T-cell (primary cell): ENCODE data around the gene CXCL16. TPM values are rescaled to one million over a fixed set of nuclear protein-coding genes. Genes with fewer than 3 reads are reported as not detected.
A peak's percentile ranks its signal among the peaks of the same experiment; 100 is the strongest.
"Not testable (repeated sequence)": the region's sequence is repeated elsewhere in the genome, so short reads cannot be mapped to it uniquely, and the experiment has no call there.

Experiments
- ATAC-seq, 4 experiments: fragments of 200-7000 bp in 3 of 4; fragments of 150-1000 bp in 1 of 4; cut with Tn5 transposase; replicated peaks in 1 of 4; 1 replicate in 3 of 4; 2 replicates in 1 of 4; pipeline ENCODE4 v1.10.0; 2021; ENCODE audit warnings: moderate library complexity in 3 of 4, mild to moderate bottlenecking in 2 of 4, moderate number of reproducible peaks in 1 of 4
- CTCF ChIA-PET, 2 donors: fragments of 300-600 bp; sonication (Branson Sonifier 250); formaldehyde crosslinking; loops; one replicate each; lab custom pipeline; 2022; ENCODE audit warnings: antibody characterized with exemption in 2 of 2; lab: Charles Lee
- POLR2A ChIA-PET, 2 donors: fragments of 300-600 bp; sonication (Branson Sonifier 250); formaldehyde crosslinking; loops; one replicate each; lab custom pipeline; 2022; ENCODE audit warnings: antibody characterized with exemption in 2 of 2; lab: Charles Lee
- DNase-seq, 35 experiments: peaks; one replicate each; pipeline versions ENCODE4 v3.0.0 to v3.0.0-alpha.2; 2013 to 2023
- H3K27ac ChIP-seq: one replicate; pipeline ENCODE4 v1.5.1; 2013; ENCODE audit warnings: low read length
- H3K27me3 ChIP-seq, 2 experiments: replicated peaks in 1 of 2; 1 replicate in 1 of 2; 2 replicates in 1 of 2; pipeline versions ENCODE4 v1.6.1 to v1.7.0; 2013; ENCODE audit warnings: low read length in 1 of 2, mixed read lengths in 1 of 2; ENCODE audit not compliant: control insufficient read depth in 2 of 2, insufficient read depth in 2 of 2; ENCODE audit errors: extremely low read depth in 1 of 2
- H3K36me3 ChIP-seq, 2 donors: 1 replicate in 1 of 2; 2 replicates in 1 of 2; pipeline versions ENCODE4 v1.6.1 to v1.7.0; 2013; ENCODE audit warnings: low read length in 1 of 2; ENCODE audit not compliant: control insufficient read depth in 2 of 2, insufficient read depth in 1 of 2; ENCODE audit errors: extremely low read depth in 1 of 2
- H3K4me1 ChIP-seq, 2 experiments: 1 replicate in 1 of 2; 2 replicates in 1 of 2; pipeline versions ENCODE4 v1.6.1 to v1.7.0; 2013; ENCODE audit warnings: low read length in 2 of 2, mixed read lengths in 1 of 2; ENCODE audit not compliant: insufficient read depth in 2 of 2, control insufficient read depth in 1 of 2; ENCODE audit errors: extremely low read depth in 1 of 2
- H3K4me3 ChIP-seq, 2 donors: 1 replicate in 1 of 2; 2 replicates in 1 of 2; pipeline versions ENCODE4 v1.5.1 to v1.7.0; 2013; ENCODE audit warnings: mild to moderate bottlenecking in 2 of 2, low read length in 1 of 2, moderate library complexity in 1 of 2; ENCODE audit not compliant: control insufficient read depth in 1 of 2; ENCODE audit errors: extremely low read depth in 1 of 2
- H3K9me3 ChIP-seq: 2 replicates; pipeline ENCODE4 v1.7.0; 2013
- H3K27ac Mint-ChIP-seq, 2 donors: one replicate each; pipeline ENCODE4 v1.8.0; 2020 to 2021; ENCODE audit warnings: mild to moderate bottlenecking in 2 of 2, mixed read lengths in 2 of 2
- H3K27me3 Mint-ChIP-seq, 2 donors: one replicate each; pipeline ENCODE4 v1.8.0; 2021 to 2022; ENCODE audit warnings: mixed read lengths in 2 of 2
- H3K36me3 Mint-ChIP-seq: one replicate; pipeline ENCODE4 v1.8.0; 2021; ENCODE audit warnings: mixed read lengths
- H3K4me1 Mint-ChIP-seq, 3 donors: one replicate each; pipeline ENCODE4 v1.8.0; 2020 to 2022; ENCODE audit warnings: mixed read lengths in 3 of 3, mild to moderate bottlenecking in 1 of 3
- H3K4me3 Mint-ChIP-seq, 3 donors: one replicate each; pipeline ENCODE4 v1.8.0; 2020 to 2022; ENCODE audit warnings: mild to moderate bottlenecking in 3 of 3, mixed read lengths in 3 of 3, moderate library complexity in 3 of 3
- H3K9me3 Mint-ChIP-seq, 3 donors: one replicate each; pipeline ENCODE4 v1.8.0; 2020 to 2022; ENCODE audit warnings: mixed read lengths in 3 of 3
- WGBS: methylation state at CpG from one replicate; pipeline ENCODE4 v1.1.5; 2013; ENCODE audit warnings: missing lambda C conversion rate; ENCODE audit not compliant: insufficient coverage; 5-methylcytosine and 5-hydroxymethylcytosine counted together
- total RNA-seq, 35 experiments: library from RNA in 6 of 35; stranded (reverse) in 6 of 35; fragments of 120-200 nt in 1 of 35; gene quantifications; one replicate each; pipeline versions ENCODE4 v1.2.1 to v1.2.4 and lab custom pipeline; 2013 to 2026

Gene CXCL16
- total RNA-seq, 5 donors from 2014 or later (not counting 1 experiment from before 2014, with no cell fraction given): 2.5 to 11.2 (median 3.1) TPM

DNA sequence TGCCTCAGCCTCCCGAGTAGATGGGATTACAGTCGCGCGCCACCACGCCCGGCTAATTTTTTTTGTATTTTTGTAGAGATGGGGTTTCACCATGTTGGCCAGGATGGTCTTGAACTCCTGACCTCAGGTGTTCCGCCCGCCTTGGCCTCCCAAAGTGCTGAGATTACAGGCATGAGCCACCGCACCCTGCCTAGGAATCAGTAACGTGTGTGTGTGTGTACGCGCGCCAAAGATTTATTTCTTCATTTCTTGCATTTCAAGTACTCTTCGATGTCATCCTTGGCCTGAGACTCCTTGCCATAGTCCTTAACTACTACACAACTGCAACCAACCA is 35.2 kb downstream of the CXCL16 start:
- 87% methylated on average over 7 of the region's 14 CpGs for WGBS
- H3K27me3 Mint-ChIP-seq, ATAC-seq, H3K9me3 Mint-ChIP-seq, POLR2A ChIA-PET, H3K27me3 ChIP-seq, CTCF ChIA-PET, DNase-seq, H3K9me3 ChIP-seq, H3K36me3 ChIP-seq, H3K36me3 Mint-ChIP-seq: not testable (repeated sequence)
- peak overlapping the region; percentile 86 to 87 (median 86) for H3K4me3 Mint-ChIP-seq
- H3K27ac ChIP-seq: peak overlapping the region; percentile 85
- H3K4me1 Mint-ChIP-seq: peaks cover 37 to 54% (median 43%) of the 10 kb centered on the region in 3 donors
- peaks cover 10 to 38% of the 10 kb centered on the region in 2 experiments for H3K4me1 ChIP-seq
- peak overlapping the region; percentile 90 to 91 for H3K27ac Mint-ChIP-seq
- H3K4me3 ChIP-seq: peak overlapping the region; percentile 86 to 94

DNA sequence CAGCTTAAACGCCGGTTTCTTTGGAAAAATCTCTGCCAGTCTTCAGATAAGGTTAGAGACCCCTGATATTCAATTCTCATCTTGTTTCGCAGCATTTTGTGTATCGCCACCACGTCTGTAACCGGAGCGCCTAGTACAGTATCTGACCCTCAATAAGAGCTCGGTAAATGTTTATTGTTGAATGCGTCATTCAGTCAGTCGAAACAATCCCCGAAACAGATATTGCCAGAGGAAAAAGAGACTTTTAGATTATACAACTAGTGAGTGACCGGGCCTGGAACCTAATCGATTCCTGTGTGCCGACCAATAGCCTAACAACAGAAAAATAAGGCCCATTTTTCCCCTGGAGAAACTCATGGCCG is 36.4 kb downstream of the CXCL16 start:
- Histone ChIP-seq H3K9me3 (no peaks in the 10 kb centered on the region), H3K4me3 (peak overlapping the region; percentile 86 to 94), H3K36me3 (no peaks in the 10 kb centered on the region), H3K27ac (peak overlapping the region; percentile 85), H3K4me1 (peaks cover 10 to 30% of the 10 kb centered on the region in 2 experiments), H3K27me3 (no peaks in the 10 kb centered on the region)
- CTCF ChIA-PET: interaction anchor here in 1 of 2 donors (0.5 kb wide), 1 partner anchor 185 kb away, joined by 5 read pairs; no protein-coding TSS in a partner anchor
- Mint-ChIP-seq H3K36me3 (no peaks in the 10 kb centered on the region), H3K9me3 (no peaks in the 10 kb centered on the region), H3K4me3 (peak overlapping the region; percentile 86 to 87 (median 86)), H3K27ac (peak overlapping the region; percentile 90), H3K4me1 (peaks cover 37 to 52% (median 41%) of the 10 kb centered on the region in 3 donors), H3K27me3 (no peaks in the 10 kb centered on the region)
- no peak for ATAC-seq
- POLR2A ChIA-PET: interaction anchor here in 1 of 2 donors (0.5 kb wide), 1 partner anchor 782 kb away, joined by 3 read pairs; no protein-coding TSS in a partner anchor
- no peak for DNase-seq
- WGBS: 3% methylated on average over 4 of the region's 15 CpGs

DNA sequence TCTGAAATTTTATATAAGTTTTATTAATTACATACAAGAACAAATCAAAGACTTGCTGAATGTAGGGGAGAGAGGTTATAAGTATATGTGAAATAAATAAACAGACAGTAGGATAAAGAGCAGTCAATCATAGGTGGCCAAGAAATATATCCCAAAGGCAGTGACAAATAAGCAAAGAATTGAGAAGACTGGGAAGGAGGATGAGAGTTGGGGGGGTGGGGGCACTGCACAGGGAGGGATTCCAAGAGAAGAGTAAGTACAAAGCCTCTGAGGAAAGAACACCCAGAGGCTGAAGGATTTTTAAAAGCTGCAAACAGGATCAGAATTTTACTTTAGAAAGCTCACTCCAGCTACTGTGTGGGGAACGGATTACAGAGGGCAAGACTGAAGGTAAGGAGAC is 38.6 kb downstream of the CXCL16 start:
- H3K27me3 ChIP-seq: no peaks in the 10 kb centered on the region
- H3K27ac Mint-ChIP-seq: peak overlapping the region; percentile 77 to 81
- H3K27ac ChIP-seq: no peak overlapping the region
- H3K4me3 Mint-ChIP-seq: no peak overlapping the region
- peaks cover 0 to 3% of the 10 kb centered on the region in 2 donors for H3K36me3 ChIP-seq
- no peak overlapping the region for H3K4me3 ChIP-seq
- ATAC-seq (no peak), DNase-seq (no peak)
- H3K4me1 Mint-ChIP-seq: peaks cover 54 to 64% (median 56%) of the 10 kb centered on the region in 3 donors
- H3K4me1 ChIP-seq: peaks cover 10 to 38% of the 10 kb centered on the region in 2 experiments
- peaks cover 6% of the 10 kb centered on the region for H3K36me3 Mint-ChIP-seq
- no peaks in the 10 kb centered on the region for H3K9me3 Mint-ChIP-seq
- no peaks in the 10 kb centered on the region for H3K27me3 Mint-ChIP-seq
- CTCF ChIA-PET: interaction anchor here (0.6 to 1.0 kb wide), 4 partner anchors 12 to 534 kb away, joined by 3 read pairs; partner anchors contain the start of gene MYBBP1A (in 1 of the 2)
- no CpG with 5 or more reads among the region's 1 CpG for WGBS
- POLR2A ChIA-PET: interaction anchor here (0.7 to 1.0 kb wide), 3 partner anchors 9 to 438 kb away, joined by 3 to 4 read pairs (median 3); no protein-coding TSS in a partner anchor
- H3K9me3 ChIP-seq: no peaks in the 10 kb centered on the region

DNA sequence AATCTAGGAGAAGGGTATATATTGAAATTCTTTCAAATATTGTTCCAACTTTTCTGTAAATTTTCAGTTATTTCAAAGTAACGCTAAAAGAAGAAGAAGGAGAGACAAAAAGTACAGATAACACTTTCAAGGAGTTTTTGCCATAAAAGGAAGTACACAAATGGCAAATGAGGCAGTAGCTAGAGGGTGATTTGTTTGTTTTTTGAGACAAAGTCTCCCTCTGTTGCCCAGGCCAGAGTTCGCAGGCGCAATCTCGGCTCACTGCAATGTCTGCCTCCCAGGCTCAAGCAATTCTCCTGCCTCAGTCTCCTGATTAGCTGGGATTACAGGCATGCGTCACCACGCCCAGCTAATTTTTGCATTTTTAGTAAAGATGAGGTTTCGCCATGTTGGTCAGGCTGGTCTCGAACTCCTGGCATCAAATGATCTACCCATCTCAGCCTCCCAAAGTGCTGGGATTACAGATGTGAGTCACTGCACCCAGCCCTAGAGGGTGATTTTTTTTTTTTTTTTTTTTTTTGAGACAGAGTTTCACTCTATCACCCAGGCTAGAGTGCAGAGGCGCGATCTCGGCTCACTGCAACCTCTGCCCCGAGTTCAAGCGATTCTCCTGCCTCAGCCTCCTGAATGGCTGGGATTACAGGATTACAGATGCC is 40.2 kb downstream of the CXCL16 start:
- H3K4me1 Mint-ChIP-seq: peaks cover 48 to 56% (median 52%) of the 10 kb centered on the region in 3 donors

DNA sequence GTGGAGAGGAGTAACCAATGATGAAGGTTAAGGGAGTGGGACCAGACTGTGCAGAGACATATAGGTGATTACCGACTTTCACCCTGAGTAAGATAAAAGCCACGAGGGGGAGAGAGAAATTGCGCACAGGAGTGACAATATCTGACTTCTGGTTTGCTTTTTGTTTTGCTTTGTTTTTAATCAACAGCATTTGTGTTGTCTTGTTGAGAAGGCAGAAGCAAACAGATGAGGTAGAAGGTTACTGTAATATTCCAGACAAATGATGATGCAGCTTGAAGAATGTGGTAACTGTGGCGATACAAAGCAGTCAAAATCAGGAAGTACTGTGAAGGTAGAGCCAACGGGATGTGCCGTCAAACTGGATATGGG is 43.3 kb downstream of the CXCL16 start:
- Mint-ChIP-seq H3K36me3 (peaks cover 12% of the 10 kb centered on the region), H3K27ac (peak overlapping the region; percentile 93 to 94), H3K4me3 (peak overlapping the region; percentile 33 to 67 (median 62)), H3K4me1 (peaks cover 41 to 44% (median 43%) of the 10 kb centered on the region in 3 donors), H3K27me3 (no peaks in the 10 kb centered on the region), H3K9me3 (no peaks in the 10 kb centered on the region)
- Histone ChIP-seq H3K9me3 (no peaks in the 10 kb centered on the region), H3K27me3 (no peaks in the 10 kb centered on the region), H3K27ac (peak overlapping the region; percentile 90), H3K4me3 (peak overlapping the region in 1 of 2 donors; percentile 28), H3K4me1 (peaks cover 0 to 20% of the 10 kb centered on the region in 2 experiments), H3K36me3 (peaks cover 0 to 15% of the 10 kb centered on the region in 2 donors)
- ChIA-PET CTCF (no interaction called here), POLR2A (no interaction called here)
- ATAC-seq: peak; percentile 57 to 88 (median 70)
- WGBS: 20% methylated on average over 6 of the region's 6 CpGs
- peak in 3 of 35 experiments; percentile 27 to 70 (median 31) for DNase-seq

More for the DNA sequence above, 40.2 kb downstream of the CXCL16 start:
- POLR2A ChIA-PET, H3K4me3 ChIP-seq, H3K27ac ChIP-seq, ATAC-seq, H3K27ac Mint-ChIP-seq, H3K36me3 Mint-ChIP-seq, DNase-seq, CTCF ChIA-PET, H3K27me3 Mint-ChIP-seq, H3K4me3 Mint-ChIP-seq, H3K27me3 ChIP-seq, H3K9me3 Mint-ChIP-seq, H3K9me3 ChIP-seq, H3K36me3 ChIP-seq: not testable (repeated sequence)
- WGBS: 96% methylated on average over 5 of the region's 13 CpGs
- peaks cover 10 to 43% of the 10 kb centered on the region in 2 experiments for H3K4me1 ChIP-seq

DNA sequence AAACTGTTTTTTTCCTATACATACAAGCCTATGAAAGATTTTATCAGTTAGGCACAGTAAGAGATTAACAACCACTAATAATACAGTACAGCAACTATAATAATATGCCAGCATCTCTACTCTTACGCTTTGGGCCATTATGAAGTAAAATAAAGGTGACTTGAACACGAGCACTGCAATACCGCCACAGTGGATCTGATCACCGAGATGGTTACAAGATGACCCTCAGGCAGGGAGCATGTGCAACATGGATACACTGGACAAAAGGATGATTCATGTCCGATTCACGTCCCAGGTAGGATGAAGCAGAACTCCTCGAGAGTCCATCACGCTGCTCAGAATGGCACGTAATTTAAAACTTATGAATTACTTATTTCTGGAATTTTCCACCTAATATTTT is 46.3 kb downstream of the CXCL16 start:
- no peaks in the 10 kb centered on the region for H3K27me3 Mint-ChIP-seq
- H3K36me3 ChIP-seq: peaks cover 0 to 31% of the 10 kb centered on the region in 2 donors
- no peak for DNase-seq
- no peak for ATAC-seq
- H3K4me1 ChIP-seq: peaks cover 0 to 20% of the 10 kb centered on the region in 2 experiments
- peaks cover 52 to 55% (median 54%) of the 10 kb centered on the region in 3 donors for H3K4me1 Mint-ChIP-seq
- WGBS: 67% methylated on average over 3 of the region's 9 CpGs
- CTCF ChIA-PET: no interaction called here
- no peak overlapping the region for H3K4me3 ChIP-seq
- POLR2A ChIA-PET: interaction anchor here in 1 of 2 donors (0.6 kb wide), 1 partner anchor 130 kb away, joined by 4 read pairs; no protein-coding TSS in a partner anchor
- H3K27me3 ChIP-seq: no peaks in the 10 kb centered on the region
- peaks cover 37% of the 10 kb centered on the region for H3K36me3 Mint-ChIP-seq
- H3K27ac ChIP-seq: no peak overlapping the region
- no peak overlapping the region for H3K4me3 Mint-ChIP-seq
- H3K27ac Mint-ChIP-seq: no peak overlapping the region
- H3K9me3 ChIP-seq: no peaks in the 10 kb centered on the region
- H3K9me3 Mint-ChIP-seq: no peaks in the 10 kb centered on the region
